ENCODE measurements around the gene CHRND. TPM values are rescaled to one million over a fixed set of nuclear protein-coding genes. Genes with fewer than 3 reads are reported as not detected.

The CHRND gene
- total RNA-seq, 1 donor from 2014 or later, result 4.1 TPM

GRCh38 chr2:232522623-232523401, 3.1 kb upstream of the CHRND start:
- Mint-ChIP-seq H3K4me1 (peaks cover 30% of the 10 kb centered on the region), H3K9me3 (no peaks in the 10 kb centered on the region), H3K27ac (ENCODE audit: unreplicated experiment) (no peak overlapping the region), H3K36me3 (ENCODE audit: low read depth) (no peaks in the 10 kb centered on the region), H3K27me3 (ENCODE audit: low read depth) (peaks cover 43% of the 10 kb centered on the region), H3K4me3 (no peak overlapping the region)
- no peak for TF ChIP-seq CTCF (conservative IDR thresholded peaks at IDR 0.05)
- DNase-seq (ENCODE audit: low read depth, low spot score), result no peak

DNA sequence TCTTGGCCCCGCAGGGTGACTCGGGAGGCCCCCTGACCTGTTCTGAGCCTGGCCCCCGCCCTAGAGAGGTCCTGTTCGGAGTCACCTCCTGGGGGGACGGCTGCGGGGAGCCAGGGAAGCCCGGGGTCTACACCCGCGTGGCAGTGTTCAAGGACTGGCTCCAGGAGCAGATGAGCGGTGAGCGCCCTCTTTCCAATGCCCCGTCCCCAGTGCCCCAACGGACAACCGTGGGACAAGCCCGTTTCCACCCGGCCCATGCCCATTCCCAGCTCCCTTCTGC, 2.6 kb upstream of the CHRND start:
- no peak overlapping the region for H3K4me3 Mint-ChIP-seq
- TF ChIP-seq CTCF (conservative IDR thresholded peaks at IDR 0.05), result no peak
- H3K36me3 Mint-ChIP-seq (ENCODE audit: low read depth), result no peaks in the 10 kb centered on the region
- no peak overlapping the region for H3K27ac Mint-ChIP-seq (ENCODE audit: unreplicated experiment)
- H3K4me1 Mint-ChIP-seq, result peaks cover 28% of the 10 kb centered on the region
- peaks cover 49% of the 10 kb centered on the region for H3K27me3 Mint-ChIP-seq (ENCODE audit: low read depth)
- H3K9me3 Mint-ChIP-seq, result no peaks in the 10 kb centered on the region
- no peak for DNase-seq (ENCODE audit: low read depth, low spot score)

DNA sequence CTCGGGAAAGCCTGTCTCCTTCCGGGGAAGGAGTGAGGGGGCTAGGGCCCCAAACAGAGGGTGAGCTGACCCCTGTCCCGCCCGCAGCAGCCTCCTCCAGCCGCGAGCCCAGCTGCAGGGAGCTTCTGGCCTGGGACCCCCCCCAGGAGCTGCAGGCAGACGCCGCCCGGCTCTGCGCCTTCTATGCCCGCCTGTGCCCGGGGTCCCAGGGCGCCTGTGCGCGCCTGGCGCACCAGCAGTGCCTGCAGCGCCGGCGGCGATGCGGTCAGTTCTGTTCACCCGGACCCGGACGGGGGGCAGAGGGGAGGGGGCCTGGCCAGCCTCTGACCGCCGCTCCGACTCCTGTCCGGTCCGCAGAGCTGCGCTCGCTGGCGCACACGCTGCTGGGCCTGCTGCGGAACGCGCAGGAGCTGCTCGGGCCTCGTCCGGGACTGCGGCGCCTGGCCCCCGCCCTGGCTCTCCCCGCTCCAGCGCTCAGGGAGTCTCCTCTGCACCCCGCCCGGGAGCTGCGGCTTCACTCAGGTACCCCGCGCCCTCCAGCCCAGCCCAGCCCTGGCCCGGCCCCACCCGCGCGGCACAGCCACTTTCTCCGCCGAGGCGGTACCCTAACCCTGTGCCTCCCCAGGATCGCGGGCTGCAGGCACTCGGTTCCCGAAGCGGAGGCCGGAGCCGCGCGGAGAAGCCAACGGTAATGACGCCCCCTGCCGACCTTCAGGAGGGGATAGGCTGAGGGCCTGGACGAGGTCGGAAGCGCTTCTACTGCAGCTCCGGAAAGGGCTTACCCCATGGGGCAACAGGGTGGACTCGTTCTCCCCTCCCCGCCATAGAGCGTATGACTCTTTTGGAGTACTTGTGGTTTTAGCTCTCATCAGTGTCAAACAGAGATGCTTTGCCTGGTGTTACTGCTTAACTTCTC, 2.0 kb upstream of the CHRND start:
- Mint-ChIP-seq H3K4me1 (peaks cover 23% of the 10 kb centered on the region), H3K9me3 (no peaks in the 10 kb centered on the region), H3K27ac (ENCODE audit: unreplicated experiment) (no peak overlapping the region), H3K4me3 (peak overlapping the region; percentile 75), H3K36me3 (ENCODE audit: low read depth) (no peaks in the 10 kb centered on the region), H3K27me3 (ENCODE audit: low read depth) (peaks cover 51% of the 10 kb centered on the region)
- peak; percentile 68 for DNase-seq (ENCODE audit: low read depth, low spot score)
- TF ChIP-seq CTCF (conservative IDR thresholded peaks at IDR 0.05), result peak; percentile 49

- Mint-ChIP-seq H3K9me3 (no peaks in the 10 kb centered on the region), H3K4me3 (no peak overlapping the region), H3K27me3 (ENCODE audit: low read depth) (peaks cover 49% of the 10 kb centered on the region), H3K27ac (ENCODE audit: unreplicated experiment) (no peak overlapping the region), H3K4me1 (peaks cover 16% of the 10 kb centered on the region), H3K36me3 (ENCODE audit: low read depth) (no peaks in the 10 kb centered on the region)
- DNase-seq (ENCODE audit: low read depth, low spot score), result no peak
- TF ChIP-seq CTCF (conservative IDR thresholded peaks at IDR 0.05), result no peak
Observed at GRCh38 chr2:232524771-232525170, 1.2 kb upstream of the CHRND start.

GRCh38 chr2:232525199-232525598, 761 bp upstream of the CHRND start:
- no peak for TF ChIP-seq CTCF (conservative IDR thresholded peaks at IDR 0.05)
- no peak overlapping the region for H3K27ac Mint-ChIP-seq (ENCODE audit: unreplicated experiment)
- H3K9me3 Mint-ChIP-seq, result no peaks in the 10 kb centered on the region
- H3K36me3 Mint-ChIP-seq (ENCODE audit: low read depth), result no peaks in the 10 kb centered on the region
- DNase-seq (ENCODE audit: low read depth, low spot score), result no peak
- peaks cover 15% of the 10 kb centered on the region for H3K4me1 Mint-ChIP-seq
- no peak overlapping the region for H3K4me3 Mint-ChIP-seq
- H3K27me3 Mint-ChIP-seq (ENCODE audit: low read depth), result peaks cover 48% of the 10 kb centered on the region
